IMR-90 (cell line): Measurements from ENCODE around the gene PCIF1. TPM values are rescaled to one million over a fixed set of nuclear protein-coding genes. Genes with fewer than 3 reads are reported as not detected.

Source experiments
- ATAC-seq: fragments of 200-7000 bp; cut with Tn5 transposase; 2 replicates; pipeline ENCODE4 v1.9.1; 2020; ENCODE audit warnings: low read depth, mild to moderate bottlenecking, moderate library complexity
- BruUV-seq: library from RNA; stranded (reverse); fragments of 400-500 nt; replicated peaks from 2 replicates; lab custom pipeline; 2021; lab: Mats Ljungman, UMichigan
- CTCF ChIA-PET: fragments of 300-600 bp; formaldehyde crosslinking; extraction: SDS; loops from one replicate; lab custom pipeline; 2021; ENCODE audit warnings: antibody characterized with exemption; lab: Yijun Ruan, JAX
- POLR2A ChIA-PET: fragments of 300-600 bp; sonication (Branson Sonifier 250); formaldehyde crosslinking; loops from one replicate; lab custom pipeline; 2022; ENCODE audit warnings: antibody characterized with exemption; ENCODE audit not compliant: unreplicated experiment; lab: Charles Lee
- DNase-seq: peaks from one replicate; pipeline ENCODE4 v3.0.0; 2013
- H2AFZ ChIP-seq: replicated peaks from 2 replicates; pipeline ENCODE3; 2013; ENCODE audit warnings: low read length, mild to moderate bottlenecking; ENCODE audit not compliant: poor library complexity
- H2AK5ac ChIP-seq: 2 replicates; pipeline ENCODE4 v1.6.1; 2013; ENCODE audit warnings: low read depth, low read length, inconsistent platforms
- H2AK9ac ChIP-seq: replicated peaks from 2 replicates; pipeline ENCODE3; 2013; ENCODE audit warnings: mild to moderate bottlenecking, low read depth, low read length, moderate library complexity; ENCODE audit not compliant: poor library complexity
- H2BK120ac ChIP-seq: 2 replicates; pipeline ENCODE4 v1.6.1; 2013; ENCODE audit warnings: low read depth, low read length, inconsistent platforms
- H2BK15ac ChIP-seq: 3 replicates; pipeline ENCODE4 v1.6.1; 2013; ENCODE audit warnings: low read depth, low read length, inconsistent platforms
- H2BK20ac ChIP-seq: 2 replicates; pipeline ENCODE4 v1.6.1; 2013; ENCODE audit warnings: low read depth, mild to moderate bottlenecking, inconsistent platforms, low read length, moderate library complexity
- H2BK5ac ChIP-seq: 2 replicates; pipeline ENCODE4 v1.6.1; 2013; ENCODE audit warnings: mild to moderate bottlenecking, low read depth, low read length, inconsistent platforms; ENCODE audit not compliant: poor library complexity, severe bottlenecking
- H3K14ac ChIP-seq: replicated peaks from 2 replicates; pipeline ENCODE4 v1.6.1; 2013; ENCODE audit warnings: low read depth, low read length, inconsistent platforms
- H3K18ac ChIP-seq: 2 replicates; pipeline ENCODE4 v1.6.1; 2013; ENCODE audit warnings: low read depth, low read length, control low read depth
- H3K23ac ChIP-seq: 2 replicates; pipeline ENCODE4 v1.6.1; 2013; ENCODE audit warnings: low read depth, low read length, inconsistent platforms
- H3K27ac ChIP-seq: 2 replicates; pipeline ENCODE4 v1.5.1; 2013; ENCODE audit warnings: mild to moderate bottlenecking, control low read depth, low read length; ENCODE audit not compliant: insufficient read depth
- H3K27me3 ChIP-seq: 2 replicates; pipeline ENCODE4 v1.6.1; 2013; ENCODE audit warnings: low read length; ENCODE audit not compliant: control insufficient read depth, insufficient read depth
- H3K36me3 ChIP-seq: 2 replicates; pipeline ENCODE4 v1.6.1; 2013; ENCODE audit warnings: low read length, mixed read lengths; ENCODE audit not compliant: control insufficient read depth, insufficient read depth
- H3K4ac ChIP-seq: 2 replicates; pipeline ENCODE4 v1.6.1; 2013; ENCODE audit warnings: low read depth, low read length, inconsistent platforms
- H3K4me1 ChIP-seq: 2 replicates; pipeline ENCODE4 v1.6.1; 2013; ENCODE audit warnings: low read length, mixed read lengths; ENCODE audit not compliant: control insufficient read depth, insufficient read depth
- H3K4me2 ChIP-seq: 2 replicates; pipeline ENCODE4 v1.6.1; 2013; ENCODE audit warnings: low read depth, mild to moderate bottlenecking, control low read depth, low read length, moderate library complexity
- H3K4me3 ChIP-seq: 2 replicates; pipeline ENCODE4 v1.5.1; 2013; ENCODE audit warnings: low read depth, mild to moderate bottlenecking, control low read depth, low read length, moderate library complexity; ENCODE audit not compliant: insufficient read depth
- H3K56ac ChIP-seq: 2 replicates; pipeline ENCODE4 v1.6.1; 2013; ENCODE audit warnings: low read length, inconsistent platforms; ENCODE audit not compliant: insufficient read depth; ENCODE audit errors: extremely low read depth
- H3K79me1 ChIP-seq, 2 experiments: 2 replicates each; pipeline ENCODE4 v1.6.1; 2013; ENCODE audit warnings: low read length in 2 of 2, inconsistent platforms in 1 of 2, low read depth in 1 of 2
- H3K9ac ChIP-seq: 2 replicates; pipeline ENCODE4 v1.6.1; 2013; ENCODE audit warnings: low read depth, low read length, control low read depth
- H3K9me1 ChIP-seq: 2 replicates; pipeline ENCODE4 v1.6.1; 2013; ENCODE audit warnings: low read length, inconsistent platforms; ENCODE audit not compliant: insufficient read depth
- H3K9me3 ChIP-seq: 2 replicates; pipeline ENCODE4 v1.6.1; 2013; ENCODE audit warnings: low read length; ENCODE audit not compliant: control insufficient read depth, insufficient read depth
- H4K20me1 ChIP-seq: 2 replicates; pipeline ENCODE4 v1.6.1; 2013; ENCODE audit warnings: low read length, inconsistent platforms; ENCODE audit not compliant: insufficient read depth
- H4K5ac ChIP-seq: 2 replicates; pipeline ENCODE4 v1.6.1; 2013; ENCODE audit warnings: mild to moderate bottlenecking, low read depth, low read length, control low read depth
- H4K8ac ChIP-seq, 2 experiments: 2 replicates each; pipeline ENCODE4 v1.6.1; 2013; ENCODE audit warnings: low read depth in 2 of 2, low read length in 2 of 2, control low read depth in 1 of 2, inconsistent platforms in 1 of 2
- H4K91ac ChIP-seq: 2 replicates; pipeline ENCODE4 v1.6.1; 2013; ENCODE audit warnings: low read depth, low read length, inconsistent platforms; ENCODE audit not compliant: insufficient read depth
- CEBPB ChIP-seq: IDR thresholded peaks from 2 replicates; pipeline ENCODE4 v1.6.1; 2012; ENCODE audit warnings: low read depth, low read length, improper control_type of control experiment
- CHD1 ChIP-seq: IDR thresholded peaks from 2 replicates; pipeline ENCODE4 v1.6.1; 2012; ENCODE audit warnings: low read depth, low read length, improper control_type of control experiment
- FOS ChIP-seq: fragments of 150-350 bp; IDR thresholded peaks from 2 replicates; pipeline ENCODE4 v1.6.1; 2016; ENCODE audit warnings: low read depth, low read length
- RFX5 ChIP-seq: IDR thresholded peaks from 2 replicates; pipeline ENCODE4 v1.8.0; 2012; ENCODE audit warnings: low read depth, mild to moderate bottlenecking, low read length, moderate library complexity
- SMC3 ChIP-seq: fragments of 150-350 bp; IDR thresholded peaks from 2 replicates; pipeline ENCODE4 v1.6.1; 2016; ENCODE audit warnings: low read depth, mild to moderate bottlenecking, antibody characterized with exemption, low read length, moderate library complexity
- USF2 ChIP-seq: fragments of 150-350 bp; IDR thresholded peaks from 2 replicates; pipeline ENCODE4 v1.6.1; 2017; ENCODE audit warnings: mild to moderate bottlenecking, antibody characterized with exemption, low read length, low read depth
- WGBS, 2 experiments: methylation state at CpG; one replicate each; pipeline versions ENCODE4 v1.1.5 to v1.1.7; 2013; ENCODE audit warnings: missing lambda C conversion rate in 2 of 2; ENCODE audit not compliant: insufficient read length in 1 of 2; ENCODE audit errors: extremely low coverage in 2 of 2; 5-methylcytosine and 5-hydroxymethylcytosine counted together
- dilution Hi-C: fragments of 300-500 bp; cut with HindIII; formaldehyde crosslinking; loops from one replicate; pipeline ENCODE4 v1.14.3; 2018; ENCODE audit warnings: low sequenced_read_pairs; ENCODE audit not compliant: unreplicated experiment
- in situ Hi-C: fragments of 300-500 bp; cut with MboI; formaldehyde crosslinking; loops from 3 replicates; pipeline ENCODE4 v1.14.3; 2019; ENCODE audit warnings: low sequenced_read_pairs, inconsistent platforms, mixed read lengths
- intact Hi-C: fragments of 100-400 bp; cut with micrococcal nuclease; formaldehyde crosslinking; loops from 2 replicates; pipeline ENCODE4 v1.10.0; 2022
- polyA plus RNA-seq, 3 experiments: library from polyadenylated mRNA; depleted of rRNA; stranded (reverse); fragments of >200 nt; gene quantifications; 2 replicates each; pipeline ENCODE4 v1.2.3, GENCODE V29; 2012; ENCODE audit warnings: low replicate concordance in 1 of 3
- total RNA-seq: library from RNA; depleted of rRNA; stranded (reverse); fragments of >200 nt; gene quantifications from 2 replicates; pipeline ENCODE4 v1.2.3, GENCODE V29; 2012

The PCIF1 gene
- total and polyA plus RNA-seq, 2 of the 4 experiments (the other 2 are of a cell fraction) = 5.4 to 18.3 TPM

- no peak overlapping the region for H3K4me2 ChIP-seq
- H4K20me1 ChIP-seq = peaks cover 4% of the 10 kb centered on the region; the same call in 1 of the 2 replicates
- POLR2A ChIA-PET = no interaction called here
- H3K4ac ChIP-seq = no peak overlapping the region
- peaks cover 7% of the 10 kb centered on the region; the same call in 1 of the 2 replicates for H3K9me1 ChIP-seq
- 91% methylated on average over 5 of the region's 5 CpGs; no CpG with 5 or more reads in 1 of the 2 experiments for WGBS, 2 experiments
- intact Hi-C loops = no loop called here
- peaks cover 0 to 2% of the 10 kb centered on the region in 2 experiments; a peak in 1 of 4 replicates for H3K79me1 ChIP-seq
- no peaks in the 10 kb centered on the region for H3K9me3 ChIP-seq
- in situ Hi-C loops = no loop called here
- H3K9ac ChIP-seq = no peak overlapping the region
- DNase-seq (no peak), ATAC-seq (no peak)
- no peak overlapping the region for H4K91ac ChIP-seq
- dilution Hi-C loops = no loop called here
- no peak overlapping the region for H3K4me3 ChIP-seq
- no peaks in the 10 kb centered on the region for H3K27me3 ChIP-seq
- H3K36me3 ChIP-seq = peaks cover 70% of the 10 kb centered on the region
- H3K14ac ChIP-seq = no peak overlapping the region
- H2BK15ac ChIP-seq = no peak overlapping the region
- no peak for TF ChIP-seq CHD1
- TF ChIP-seq RFX5 = no peak
- no peak for TF ChIP-seq USF2
- TF ChIP-seq SMC3 = no peak
- TF ChIP-seq FOS = no peak
- TF ChIP-seq CEBPB = no peak
- no peak overlapping the region for H2AFZ ChIP-seq
- no peak overlapping the region for H4K8ac ChIP-seq
- no peak overlapping the region for H2BK5ac ChIP-seq
- CTCF ChIA-PET = interaction anchor here (0.6 kb wide), 1 partner anchor 9 kb away, joined by 3 read pairs; no protein-coding TSS in a partner anchor
- H4K5ac ChIP-seq = no peak overlapping the region
- H3K23ac ChIP-seq = no peak overlapping the region
- H2AK5ac ChIP-seq = no peak overlapping the region
- H3K4me1 ChIP-seq = no peaks in the 10 kb centered on the region
- H3K18ac ChIP-seq = no peak overlapping the region
- no peak overlapping the region for H2BK120ac ChIP-seq
- no TSS peak for BruUV-seq
- no peak overlapping the region for H3K56ac ChIP-seq
- no peak overlapping the region for H3K27ac ChIP-seq
- no peak overlapping the region for H2AK9ac ChIP-seq
- H2BK20ac ChIP-seq = no peak overlapping the region
Observed at GRCh38 chr20:45952861-45953260, 18.4 kb downstream of the PCIF1 start.
